Neutrophil (primary cell): ENCODE data around the gene GTF3C4.

Experiments used
- H3K27ac ChIP-seq: fragments of 200-600 bp; sonication (generic); 2 replicates; pipeline ENCODE4 v1.5.1; 2016; ENCODE audit warnings: mild to moderate bottlenecking, moderate library complexity
- H3K27me3 ChIP-seq: fragments of 200-600 bp; sonication (generic); 2 replicates; pipeline ENCODE4 v1.6.0; 2016; ENCODE audit warnings: mild to moderate bottlenecking
- H3K36me3 ChIP-seq: fragments of 200-600 bp; sonication (generic); 2 replicates; pipeline ENCODE4 v1.5.1; 2017
- H3K4me1 ChIP-seq, 2 experiments: fragments of 200-600 bp in 1 of 2; sonication (generic) in 1 of 2; 1 replicate in 1 of 2; 2 replicates in 1 of 2; pipeline versions ENCODE4 v1.5.1 to v1.6.1; 2013 to 2016; ENCODE audit warnings: low read depth in 1 of 2, low read length in 1 of 2, mild to moderate bottlenecking in 1 of 2, moderate library complexity in 1 of 2; ENCODE audit not compliant: control insufficient read depth in 1 of 2, insufficient read depth in 1 of 2
- H3K4me3 ChIP-seq, 2 experiments: fragments of 200-600 bp in 1 of 2; sonication (generic) in 1 of 2; 1 replicate in 1 of 2; 2 replicates in 1 of 2; pipeline ENCODE4 v1.5.1; 2013 to 2016; ENCODE audit warnings: low read depth in 1 of 2, low read length in 1 of 2, mild to moderate bottlenecking in 1 of 2, moderate library complexity in 1 of 2
- H3K9me3 ChIP-seq: fragments of 200-600 bp; sonication (generic); 2 replicates; pipeline ENCODE4 v1.5.1; 2016
- TF ChIP-seq, protein P1 (sequence below): fragments of 200-600 bp; sonication (generic); IDR thresholded peaks from 2 replicates; pipeline ENCODE4 v1.5.1; 2016; ENCODE audit warnings: antibody characterized with exemption

GTF3C4 gene

DNA sequence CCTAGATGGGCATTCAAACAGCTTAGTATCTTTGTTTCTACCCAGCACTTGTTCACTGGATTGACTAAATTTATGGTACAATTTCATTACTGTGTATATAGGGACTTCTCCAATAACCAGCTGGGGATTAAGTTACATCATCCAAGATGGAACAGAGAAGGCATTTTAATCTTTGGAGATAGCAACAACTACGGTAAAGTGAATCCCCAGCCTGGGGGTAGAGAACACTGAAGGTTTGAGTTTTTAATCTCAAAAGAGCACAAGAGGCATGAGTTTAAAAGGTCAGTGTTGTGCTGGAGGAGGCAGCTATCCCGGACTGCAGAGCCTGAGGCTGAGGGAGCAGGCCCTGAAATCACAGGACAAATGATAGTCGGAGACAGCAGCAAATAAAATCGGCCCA, 29.0 kb upstream of the GTF3C4 start:
- no peak overlapping the region for H3K27ac ChIP-seq
- no peaks in the 10 kb centered on the region for H3K36me3 ChIP-seq
- H3K4me1 ChIP-seq, result no peaks in the 10 kb centered on the region
- no peak overlapping the region for H3K4me3 ChIP-seq
- H3K27me3 ChIP-seq, result no peaks in the 10 kb centered on the region
- no peaks in the 10 kb centered on the region for H3K9me3 ChIP-seq
- TF ChIP-seq, protein P1, sequence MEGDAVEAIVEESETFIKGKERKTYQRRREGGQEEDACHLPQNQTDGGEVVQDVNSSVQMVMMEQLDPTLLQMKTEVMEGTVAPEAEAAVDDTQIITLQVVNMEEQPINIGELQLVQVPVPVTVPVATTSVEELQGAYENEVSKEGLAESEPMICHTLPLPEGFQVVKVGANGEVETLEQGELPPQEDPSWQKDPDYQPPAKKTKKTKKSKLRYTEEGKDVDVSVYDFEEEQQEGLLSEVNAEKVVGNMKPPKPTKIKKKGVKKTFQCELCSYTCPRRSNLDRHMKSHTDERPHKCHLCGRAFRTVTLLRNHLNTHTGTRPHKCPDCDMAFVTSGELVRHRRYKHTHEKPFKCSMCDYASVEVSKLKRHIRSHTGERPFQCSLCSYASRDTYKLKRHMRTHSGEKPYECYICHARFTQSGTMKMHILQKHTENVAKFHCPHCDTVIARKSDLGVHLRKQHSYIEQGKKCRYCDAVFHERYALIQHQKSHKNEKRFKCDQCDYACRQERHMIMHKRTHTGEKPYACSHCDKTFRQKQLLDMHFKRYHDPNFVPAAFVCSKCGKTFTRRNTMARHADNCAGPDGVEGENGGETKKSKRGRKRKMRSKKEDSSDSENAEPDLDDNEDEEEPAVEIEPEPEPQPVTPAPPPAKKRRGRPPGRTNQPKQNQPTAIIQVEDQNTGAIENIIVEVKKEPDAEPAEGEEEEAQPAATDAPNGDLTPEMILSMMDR, result no peak

DNA sequence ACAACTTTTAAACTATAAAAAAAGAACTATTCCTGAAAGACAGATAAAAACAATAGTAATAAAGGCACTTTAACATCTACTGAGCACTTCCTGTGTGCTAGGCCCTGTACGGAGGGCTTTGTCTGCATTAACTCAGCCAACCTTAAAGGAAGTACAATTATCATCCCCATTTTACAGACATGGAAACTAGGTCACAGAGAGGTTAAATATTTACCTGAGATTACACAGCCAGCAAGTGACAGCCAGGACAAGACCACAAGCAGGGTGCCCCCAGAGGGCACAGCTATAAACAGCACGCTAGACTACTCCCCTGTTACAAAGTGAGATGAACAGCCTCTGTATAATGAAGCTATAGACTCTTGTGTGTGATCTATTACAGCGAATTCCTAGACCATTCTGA, 26.0 kb upstream of the GTF3C4 start:
- no peaks in the 10 kb centered on the region for H3K27me3 ChIP-seq
- no peak overlapping the region for H3K27ac ChIP-seq
- peaks cover 6% of the 10 kb centered on the region for H3K36me3 ChIP-seq
- TF ChIP-seq, protein P1, result no peak
- no peak overlapping the region for H3K4me3 ChIP-seq
- H3K4me1 ChIP-seq, result no peaks in the 10 kb centered on the region
- H3K9me3 ChIP-seq, result no peaks in the 10 kb centered on the region

DNA sequence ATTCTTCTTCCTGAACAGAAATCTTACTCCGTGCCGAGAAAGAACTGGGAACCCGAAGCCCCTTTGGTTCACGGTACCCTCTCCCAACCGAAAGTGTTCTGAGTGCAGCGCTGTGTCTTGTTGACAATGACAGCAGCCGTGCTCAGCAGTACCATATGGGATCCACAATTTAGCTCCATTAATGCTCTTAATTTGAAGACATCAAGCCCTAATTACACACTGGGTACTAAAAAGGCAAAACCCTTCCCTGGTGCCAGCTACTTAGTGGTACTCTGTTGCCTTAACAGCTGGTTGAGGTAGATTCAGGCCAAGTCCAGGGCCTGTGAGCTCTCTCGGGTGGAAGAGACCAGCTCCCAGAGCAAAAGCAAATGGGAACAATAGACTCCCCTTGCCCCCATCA, 25.0 kb upstream of the GTF3C4 start:
- peaks cover 6% of the 10 kb centered on the region for H3K36me3 ChIP-seq
- H3K4me1 ChIP-seq, result no peaks in the 10 kb centered on the region
- H3K27me3 ChIP-seq, result no peaks in the 10 kb centered on the region
- TF ChIP-seq, protein P1, result no peak
- H3K4me3 ChIP-seq, result no peak overlapping the region
- no peak overlapping the region for H3K27ac ChIP-seq
- H3K9me3 ChIP-seq, result no peaks in the 10 kb centered on the region

DNA sequence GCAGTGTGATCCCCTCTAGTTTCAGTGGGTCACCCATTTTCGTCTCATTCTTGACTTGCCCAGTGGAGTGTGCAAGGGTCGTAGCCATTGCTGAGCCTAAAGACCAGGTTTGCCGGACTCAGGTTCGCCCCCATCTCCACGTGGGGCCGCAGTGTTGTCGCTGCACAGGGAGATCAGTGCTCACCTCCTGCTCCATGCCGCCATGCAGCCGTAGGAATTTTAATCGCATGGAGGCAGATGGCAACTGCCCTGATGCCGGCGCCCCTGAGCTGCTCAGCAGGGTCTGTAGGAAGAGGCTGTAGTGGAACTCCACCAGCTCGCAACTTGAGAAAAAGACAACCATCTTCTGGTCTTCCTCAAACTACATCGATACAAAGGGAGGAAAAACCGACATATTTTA, 24.6 kb upstream of the GTF3C4 start:
- Histone ChIP-seq H3K36me3 (peaks cover 6% of the 10 kb centered on the region), H3K27ac (no peak overlapping the region), H3K4me3 (no peak overlapping the region), H3K27me3 (no peaks in the 10 kb centered on the region), H3K9me3 (no peaks in the 10 kb centered on the region), H3K4me1 (no peaks in the 10 kb centered on the region)
- TF ChIP-seq, protein P1, result no peak

DNA sequence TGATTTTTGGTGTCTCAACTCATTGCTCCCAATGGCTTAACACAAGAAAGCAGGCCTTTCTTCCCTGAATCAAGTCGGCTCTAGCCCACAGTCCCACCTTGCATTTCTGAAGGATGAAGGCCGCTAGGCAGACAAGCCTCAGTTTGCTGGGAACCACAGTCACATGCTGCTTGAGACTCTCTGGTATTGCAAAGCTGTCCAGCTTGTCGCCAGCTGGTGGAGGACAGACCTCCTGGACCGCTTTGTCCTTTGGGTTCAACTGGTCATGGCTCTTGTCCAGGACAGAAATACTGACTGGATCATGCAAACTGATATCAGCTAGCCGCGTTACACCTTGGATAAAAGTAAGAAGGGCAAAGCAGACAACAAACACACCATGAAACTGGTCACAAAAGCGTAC, 23.5 kb upstream of the GTF3C4 start:
- TF ChIP-seq, protein P1, result no peak
- Histone ChIP-seq H3K4me3 (no peak overlapping the region), H3K27me3 (no peaks in the 10 kb centered on the region), H3K9me3 (no peaks in the 10 kb centered on the region), H3K4me1 (no peaks in the 10 kb centered on the region), H3K36me3 (peaks cover 6% of the 10 kb centered on the region), H3K27ac (no peak overlapping the region)

DNA sequence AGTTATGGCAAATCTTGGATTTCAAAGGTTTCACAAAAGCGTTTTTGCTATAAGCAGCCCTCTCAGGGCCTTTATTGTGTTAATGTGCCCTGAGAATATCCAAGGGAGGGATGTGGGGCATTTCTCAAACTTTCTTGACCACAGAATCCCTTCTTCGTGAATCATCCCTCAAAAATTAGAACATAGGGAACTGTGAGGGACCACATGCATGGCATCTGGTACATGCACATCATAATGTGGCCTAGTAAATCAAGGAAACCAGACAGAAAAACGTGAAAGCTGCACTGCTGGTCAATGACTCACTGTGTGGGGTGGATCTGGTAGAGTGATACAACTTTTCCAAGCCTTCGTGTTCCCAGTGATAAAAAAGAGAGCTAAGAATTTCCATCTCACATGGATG, 22.9 kb upstream of the GTF3C4 start:
- Histone ChIP-seq H3K36me3 (peaks cover 6% of the 10 kb centered on the region), H3K4me3 (no peak overlapping the region), H3K27me3 (no peaks in the 10 kb centered on the region), H3K4me1 (no peaks in the 10 kb centered on the region), H3K9me3 (no peaks in the 10 kb centered on the region), H3K27ac (no peak overlapping the region)
- TF ChIP-seq, protein P1, result no peak
